Testis (tissue), 2 donors: ENCODE data around the gene VWC2L.

ENCODE experiments used
- CTCF ChIP-seq, 3 experiments: fragments of 450-650 bp in 2 of 3; fragments of 200-600 bp in 1 of 3; sonication (generic) in 1 of 3; IDR thresholded peaks; one replicate each; pipeline ENCODE4 v1.5.1; 2016 to 2019; ENCODE audit warnings: antibody characterized with exemption in 3 of 3, mild to moderate bottlenecking in 2 of 3, moderate library complexity in 1 of 3
- POLR2A ChIP-seq: fragments of 450-650 bp; IDR thresholded peaks from one replicate; pipeline ENCODE4 v1.6.1; 2017; ENCODE audit warnings: antibody characterized with exemption, mild to moderate bottlenecking, moderate library complexity

GRCh38 chr2:214492152-214492551, 81.3 kb downstream of the VWC2L start:
- TF ChIP-seq CTCF (IDR thresholded peaks at IDR 0.05) (no peak), POLR2A (no peak)
